AG04449 (cell line): ENCODE data around the gene MS4A15.

Source experiments
- CTCF ChIA-PET: fragments of 350-600 bp; formaldehyde crosslinking; extraction: SDS; loops from one replicate; lab custom pipeline; 2021; ENCODE audit warnings: antibody characterized with exemption; lab: Yijun Ruan, JAX
- POLR2A ChIA-PET: fragments of 400-600, 350-600 bp; formaldehyde crosslinking; extraction: SDS; loops from one replicate; lab custom pipeline; 2020; ENCODE audit warnings: antibody characterized with exemption, inconsistent platforms; lab: Yijun Ruan, JAX
- DNase-seq: peaks from one replicate; pipeline ENCODE4 v3.0.0-alpha.2; 2010; ENCODE audit warnings: low read depth, low spot score
- H3K4me3 ChIP-seq: 2 replicates; pipeline ENCODE4 v1.5.1; 2011; ENCODE audit warnings: low read depth, mild to moderate bottlenecking, control low read depth, low read length
- CTCF ChIP-seq: IDR thresholded peaks from one replicate; pipeline ENCODE4 v1.5.1; 2011; ENCODE audit warnings: mild to moderate bottlenecking, moderate library complexity, low read length, control low read depth, inconsistent platforms; ENCODE audit not compliant: insufficient read depth; ENCODE audit errors: missing control alignments

The MS4A15 gene

GRCh38 chr11:60777572-60777971 is 20.9 kb downstream of the MS4A15 start:
- TF ChIP-seq CTCF: no peak
- peak; percentile 62 for DNase-seq
- POLR2A ChIA-PET: no interaction called here
- CTCF ChIA-PET: interaction anchor here (0.8 to 9.6 kb wide), 13 partner anchors 9 to 393 kb away, joined by 3 to 105 read pairs (median 7); partner anchors contain the start of gene PRPF19
- no peak overlapping the region for H3K4me3 ChIP-seq

GRCh38 chr11:60780065-60780464 is 23.4 kb downstream of the MS4A15 start:
- no peak for TF ChIP-seq CTCF
- CTCF ChIA-PET: interaction anchor here (0.8 to 9.6 kb wide), 6 partner anchors 16 to 407 kb away, joined by 3 to 105 read pairs (median 45); no protein-coding TSS in a partner anchor
- POLR2A ChIA-PET: no interaction called here
- H3K4me3 ChIP-seq: no peak overlapping the region
- no peak for DNase-seq

GRCh38 chr11:60780774-60781173 is 24.1 kb downstream of the MS4A15 start:
- TF ChIP-seq CTCF: no peak
- POLR2A ChIA-PET: no interaction called here
- no peak overlapping the region for H3K4me3 ChIP-seq
- CTCF ChIA-PET: interaction anchor here (0.8 to 9.6 kb wide), 5 partner anchors 16 to 406 kb away, joined by 3 to 105 read pairs (median 80); no protein-coding TSS in a partner anchor
- no peak for DNase-seq

GRCh38 chr11:60781286-60781980 is 24.8 kb downstream of the MS4A15 start:
- no peak for TF ChIP-seq CTCF
- DNase-seq: no peak
- ChIA-PET POLR2A (no interaction called here), CTCF (interaction anchor here (1.2 to 9.6 kb wide), 6 partner anchors 17 to 406 kb away, joined by 3 to 105 read pairs (median 45); no protein-coding TSS in a partner anchor)
- no peak overlapping the region for H3K4me3 ChIP-seq

- no peak for TF ChIP-seq CTCF
- H3K4me3 ChIP-seq: no peak overlapping the region
- POLR2A ChIA-PET: no interaction called here
- no peak for DNase-seq
- CTCF ChIA-PET: interaction anchor here (0.7 to 1.5 kb wide), 3 partner anchors 48 to 117 kb away, joined by 3 to 6 read pairs (median 4); no protein-coding TSS in a partner anchor
Measured at GRCh38 chr11:60781981-60782316, 25.3 kb downstream of the MS4A15 start.

GRCh38 chr11:60782393-60783140 is 25.9 kb downstream of the MS4A15 start:
- ChIA-PET CTCF (interaction anchor here (0.7 to 1.5 kb wide), 3 partner anchors 48 to 117 kb away, joined by 3 to 6 read pairs (median 4); no protein-coding TSS in a partner anchor), POLR2A (no interaction called here)
- no peak overlapping the region for H3K4me3 ChIP-seq
- TF ChIP-seq CTCF: no peak
- no peak for DNase-seq
